NCI-H1092 treated with DMSO at 0.1 percent for 48 hours (cell line): ENCODE results near the gene OR2AJ1.
"Not testable (repeated sequence)": the region's sequence is repeated elsewhere in the genome, so short reads cannot be mapped to it uniquely, and the experiment has no call there.

ENCODE experiments used
- DNase-seq: peaks from one replicate; lab custom pipeline; 2025; lab: John Stamatoyannopoulos, UW

OR2AJ1 gene, protein sequence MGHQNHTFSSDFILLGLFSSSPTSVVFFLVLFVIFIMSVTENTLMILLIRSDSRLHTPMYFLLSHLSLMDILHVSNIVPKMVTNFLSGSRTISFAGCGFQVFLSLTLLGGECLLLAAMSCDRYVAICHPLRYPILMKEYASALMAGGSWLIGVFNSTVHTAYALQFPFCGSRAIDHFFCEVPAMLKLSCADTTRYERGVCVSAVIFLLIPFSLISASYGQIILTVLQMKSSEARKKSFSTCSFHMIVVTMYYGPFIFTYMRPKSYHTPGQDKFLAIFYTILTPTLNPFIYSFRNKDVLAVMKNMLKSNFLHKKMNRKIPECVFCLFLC

DNA sequence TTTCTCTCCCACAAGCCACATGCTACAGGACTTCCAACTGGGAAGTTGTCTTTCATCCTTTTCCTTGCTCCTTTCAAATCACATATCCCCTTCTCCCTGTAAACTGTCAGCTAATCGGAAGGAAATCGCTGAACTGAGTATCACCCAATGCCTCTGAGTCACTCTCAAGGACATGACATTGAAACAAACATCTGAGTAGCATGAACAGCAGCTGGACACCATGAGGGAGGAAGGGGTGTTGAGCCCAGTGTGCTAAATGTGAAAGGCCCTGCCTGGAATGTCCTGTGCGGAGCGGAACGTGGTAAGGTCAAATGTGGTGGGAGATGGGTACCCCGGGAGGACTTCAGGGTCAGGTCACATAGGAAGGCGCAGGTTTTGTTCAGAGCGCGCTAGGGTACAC, at the start of gene OR2AJ1:
TSS of gene OR2AJ1 (plus strand) at position 22 of the 400 bp plus-strand sequence. CDS start 8,880 bp downstream, outside the sequence.
- no peak for DNase-seq

DNA sequence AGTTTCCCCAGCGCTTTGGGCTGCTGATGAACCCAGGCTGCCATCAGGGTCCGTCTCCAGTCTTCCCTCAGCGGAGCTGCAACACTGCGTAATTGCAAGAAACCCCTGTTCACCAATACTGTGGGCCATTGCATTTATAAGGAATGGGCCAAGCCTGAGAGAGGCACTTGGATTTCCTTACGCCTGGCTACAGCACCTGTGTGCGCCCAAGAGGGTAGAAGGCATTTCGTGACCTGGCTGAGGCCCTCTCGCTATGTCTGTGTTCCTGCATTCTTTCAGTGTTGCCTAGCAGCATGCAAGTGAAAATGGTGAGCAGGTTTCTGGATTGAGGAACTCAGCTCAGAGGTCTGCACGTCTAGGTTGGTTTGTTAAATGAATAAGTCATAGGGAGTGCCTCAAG, 41.3 kb upstream of the OR2AJ1 start:
- DNase-seq, result no peak

DNA sequence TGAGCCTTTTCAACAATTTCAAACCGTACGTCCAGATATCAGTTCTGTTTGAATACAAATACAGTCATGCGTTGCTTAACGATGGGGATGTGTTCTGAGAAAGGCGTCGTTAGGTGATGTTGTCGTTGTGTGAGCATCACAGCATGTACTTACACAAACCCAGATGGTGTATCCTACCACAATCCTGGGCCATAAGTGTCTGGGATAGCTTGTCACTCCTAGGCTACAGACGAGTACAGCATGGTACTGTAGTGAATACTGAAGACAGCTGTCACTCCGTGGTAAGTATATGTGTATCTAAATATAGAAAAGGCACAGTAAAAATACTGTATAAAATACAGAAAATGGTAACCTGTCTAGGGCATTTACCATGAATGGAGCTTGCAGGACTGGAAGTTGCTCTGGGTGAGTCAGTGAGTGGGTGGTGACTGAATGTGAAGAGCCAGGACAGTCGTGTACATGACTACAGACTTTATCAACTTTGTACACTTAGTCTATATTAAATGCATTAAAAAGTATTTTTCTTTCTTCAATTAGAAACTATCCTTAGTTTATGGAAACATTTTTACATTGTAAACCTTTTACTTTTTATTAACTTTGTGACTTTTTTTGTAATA, 39.8 kb upstream of the OR2AJ1 start:
- DNase-seq, result no peak

DNA sequence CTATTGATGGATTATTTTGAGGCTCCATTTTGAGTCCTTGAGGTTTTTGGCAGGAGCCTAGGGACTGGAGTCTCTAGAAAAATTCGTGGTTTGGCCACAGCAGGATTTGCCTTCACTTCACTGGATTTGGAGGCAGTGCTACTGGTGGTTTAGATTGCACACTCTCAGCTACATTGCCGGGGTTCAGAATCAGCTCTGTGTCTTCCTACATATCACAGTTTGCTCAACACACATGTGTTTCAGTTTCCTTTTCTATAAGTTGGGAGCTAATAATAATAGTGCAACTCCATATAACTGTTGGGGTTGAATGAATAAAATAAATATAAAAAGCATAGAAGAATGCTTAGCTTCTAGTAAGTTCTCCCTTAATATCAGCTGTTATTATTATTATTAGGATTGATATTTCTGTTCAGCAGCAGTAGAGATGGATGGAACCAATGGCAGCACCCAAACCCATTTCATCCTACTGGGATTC, 29.5 kb upstream of the OR2AJ1 start, which contains the start of gene OR2W3:
TSS of gene OR2W3 (plus strand) at position 425 of the 475 bp plus-strand sequence. CDS start at position 425, 0 bp downstream.
- DNase-seq, result no peak

DNA sequence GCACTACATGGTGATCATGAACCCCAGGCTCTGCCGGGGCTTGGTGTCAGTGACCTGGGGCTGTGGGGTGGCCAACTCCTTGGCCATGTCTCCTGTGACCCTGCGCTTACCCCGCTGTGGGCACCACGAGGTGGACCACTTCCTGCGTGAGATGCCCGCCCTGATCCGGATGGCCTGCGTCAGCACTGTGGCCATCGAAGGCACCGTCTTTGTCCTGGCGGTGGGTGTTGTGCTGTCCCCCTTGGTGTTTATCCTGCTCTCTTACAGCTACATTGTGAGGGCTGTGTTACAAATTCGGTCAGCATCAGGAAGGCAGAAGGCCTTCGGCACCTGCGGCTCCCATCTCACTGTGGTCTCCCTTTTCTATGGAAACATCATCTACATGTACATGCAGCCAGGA, 28.7 kb upstream of the OR2AJ1 start:
- DNase-seq, result no peak

DNA sequence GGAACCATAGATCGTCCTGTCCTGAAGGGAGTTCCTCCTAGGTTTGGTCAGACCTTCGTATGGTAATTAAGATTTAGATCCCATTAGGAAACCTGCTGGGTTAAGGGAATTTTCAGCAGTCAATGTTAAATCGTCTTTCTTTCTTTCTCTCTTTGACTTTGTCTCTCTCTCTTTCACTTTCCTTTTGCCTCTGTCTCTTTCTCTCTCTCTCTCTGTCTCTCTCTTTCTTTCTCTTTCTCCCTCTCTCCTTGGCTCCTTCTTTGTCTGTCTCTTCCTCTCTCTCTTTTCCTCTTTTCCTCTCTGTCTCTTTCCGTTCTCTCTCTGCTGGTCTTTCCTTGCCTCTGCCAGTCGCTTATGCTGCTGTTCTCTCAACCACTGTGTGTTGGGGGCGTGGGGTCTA, 20.6 kb upstream of the OR2AJ1 start:
- no peak for DNase-seq

DNA sequence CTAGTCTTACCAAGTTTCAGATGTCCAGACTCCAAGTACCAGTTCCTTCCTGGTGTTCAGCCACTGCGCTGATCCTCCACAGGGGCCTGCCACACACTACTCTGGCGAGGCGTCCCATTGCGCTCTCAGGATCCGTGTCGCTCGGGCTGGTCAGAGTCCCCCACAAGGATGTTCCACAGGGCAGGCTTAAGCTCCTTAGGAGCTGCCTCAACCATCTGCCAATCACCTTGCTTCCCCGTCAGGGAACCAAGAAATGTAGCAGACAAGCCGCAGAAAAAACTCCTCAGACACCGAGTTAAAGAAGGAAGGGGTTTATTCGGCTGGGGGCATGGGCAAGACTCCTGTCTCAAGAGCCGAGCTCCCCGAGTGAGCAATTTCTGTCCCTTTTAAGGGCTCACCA, 19.5 kb upstream of the OR2AJ1 start:
- DNase-seq, result no peak

DNA sequence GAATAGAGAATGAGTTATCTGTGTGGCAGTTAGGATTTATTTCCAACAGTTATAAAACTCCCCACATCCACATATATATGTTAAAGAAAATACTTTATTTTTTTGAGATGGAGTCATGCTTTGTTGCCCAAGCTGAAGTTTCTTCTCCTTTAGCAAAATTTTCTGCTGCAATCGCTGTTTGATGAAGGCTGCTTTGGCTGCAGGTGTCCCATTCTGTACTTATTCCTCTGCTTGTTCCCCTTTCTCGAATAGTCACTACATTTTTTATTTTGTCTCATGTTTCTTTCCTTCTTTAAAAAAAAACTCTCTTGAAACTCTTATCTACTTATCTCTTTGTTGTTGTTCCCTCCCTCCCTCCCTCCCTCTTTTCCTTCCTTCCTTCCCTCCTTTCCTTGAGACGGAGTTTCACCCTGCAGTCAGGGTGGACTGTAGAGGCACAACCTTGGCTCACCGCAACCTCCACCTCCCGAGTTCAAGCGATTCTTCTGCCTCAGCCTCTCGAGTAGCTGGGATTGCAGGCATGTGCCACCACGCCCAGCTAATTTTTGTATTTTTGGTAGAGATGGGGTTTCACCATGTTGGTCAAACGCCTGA, 18.7 kb upstream of the OR2AJ1 start:
- DNase-seq, result no peak

DNA sequence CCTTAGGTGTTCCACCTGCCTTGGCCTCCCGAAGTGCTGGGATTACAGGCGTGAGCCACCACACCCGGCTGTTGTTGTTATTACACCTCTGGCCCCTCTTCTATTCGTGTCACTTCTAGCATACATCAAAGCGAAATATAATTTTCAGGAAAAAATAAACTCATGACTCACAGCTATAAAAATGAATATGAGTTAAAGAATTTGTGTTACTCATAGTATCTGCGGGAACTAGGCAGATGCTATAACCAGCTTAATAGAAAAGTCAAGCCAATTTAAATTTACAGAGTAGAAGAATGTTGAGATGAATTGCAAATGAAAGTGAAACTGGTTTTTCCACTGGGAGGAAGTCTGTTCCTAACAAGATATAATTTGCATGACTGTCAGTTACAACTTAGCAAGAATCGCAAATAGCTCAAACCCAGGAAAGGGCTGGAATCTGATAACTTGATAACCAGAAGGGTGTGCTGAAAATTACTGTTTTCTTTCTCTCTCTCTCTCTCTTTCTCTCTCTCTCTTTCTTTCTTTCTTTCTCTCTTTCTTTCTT, 18.1 kb upstream of the OR2AJ1 start:
- no peak for DNase-seq

DNA sequence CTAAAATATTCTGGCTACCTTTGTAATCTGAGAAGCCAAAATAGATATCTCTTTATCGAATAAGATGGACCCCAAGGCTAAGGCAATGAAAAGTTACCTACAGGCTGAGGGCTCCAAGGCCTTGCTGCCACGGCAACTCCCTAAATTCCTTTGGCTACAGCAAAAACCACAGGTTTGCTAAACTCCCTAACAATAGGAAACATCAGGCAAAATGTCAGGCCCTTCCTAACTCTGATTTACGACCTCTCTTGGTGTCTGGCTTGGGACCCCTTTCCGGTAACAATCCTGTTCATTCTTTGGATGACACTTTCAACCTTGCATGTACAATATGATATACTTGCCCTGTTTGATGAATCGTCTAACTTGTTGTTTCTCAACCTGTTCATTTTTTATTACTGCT, 15.9 kb upstream of the OR2AJ1 start:
- DNase-seq, result no peak

DNA sequence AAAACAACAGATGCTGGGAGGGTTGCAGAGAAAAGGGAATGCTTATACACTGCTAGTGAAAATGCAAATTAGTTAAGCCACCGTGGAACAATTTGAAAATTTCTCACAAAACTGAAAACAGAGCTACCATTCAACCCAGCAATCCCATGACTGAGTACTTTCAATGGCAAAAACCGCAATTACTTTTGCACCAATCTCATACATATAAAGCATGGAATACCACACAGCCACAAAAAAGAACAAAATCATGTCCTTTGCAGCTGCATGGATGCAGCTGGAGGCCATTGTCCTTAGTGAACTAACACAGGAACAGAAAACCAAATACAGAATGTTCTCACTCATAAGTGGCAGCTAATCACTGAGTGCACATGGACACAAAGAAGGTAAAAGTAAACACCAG, 10.9 kb upstream of the OR2AJ1 start:
- DNase-seq, result no peak

DNA sequence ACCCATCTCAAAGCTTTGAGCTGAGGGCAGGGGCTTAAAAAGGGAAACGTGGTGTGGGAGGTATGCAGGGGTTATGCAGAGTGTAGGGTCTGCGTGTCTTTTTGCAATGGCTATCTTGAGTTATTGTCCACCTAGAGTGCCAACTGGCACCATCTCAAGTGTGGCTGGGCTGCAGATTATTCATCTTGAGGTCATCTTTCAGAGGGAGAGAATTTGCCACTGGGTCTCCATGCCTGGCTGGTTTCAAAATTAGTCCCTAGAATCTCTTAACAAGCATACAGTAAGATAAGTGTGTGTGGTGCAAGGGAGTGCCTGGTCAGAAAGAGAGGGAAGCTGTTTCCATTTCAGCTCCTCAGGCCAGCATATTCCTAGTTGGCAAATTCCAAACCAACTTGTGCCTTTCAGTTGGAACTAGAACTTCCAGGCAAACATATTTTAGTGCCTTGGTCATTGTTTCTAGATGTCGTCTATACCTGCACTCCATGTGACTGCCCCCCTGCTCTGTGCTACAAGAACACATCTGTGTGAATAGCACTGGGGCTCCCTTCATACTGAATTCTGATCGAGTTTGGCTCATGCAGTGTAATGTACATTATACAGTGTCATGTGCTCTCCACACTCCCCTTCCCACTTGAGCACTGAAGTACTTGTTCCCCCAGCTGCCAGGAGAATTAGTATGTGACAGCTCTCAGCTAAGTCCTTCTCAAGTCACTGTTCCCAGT, 9.6 kb upstream of the OR2AJ1 start:
- no peak for DNase-seq

DNA sequence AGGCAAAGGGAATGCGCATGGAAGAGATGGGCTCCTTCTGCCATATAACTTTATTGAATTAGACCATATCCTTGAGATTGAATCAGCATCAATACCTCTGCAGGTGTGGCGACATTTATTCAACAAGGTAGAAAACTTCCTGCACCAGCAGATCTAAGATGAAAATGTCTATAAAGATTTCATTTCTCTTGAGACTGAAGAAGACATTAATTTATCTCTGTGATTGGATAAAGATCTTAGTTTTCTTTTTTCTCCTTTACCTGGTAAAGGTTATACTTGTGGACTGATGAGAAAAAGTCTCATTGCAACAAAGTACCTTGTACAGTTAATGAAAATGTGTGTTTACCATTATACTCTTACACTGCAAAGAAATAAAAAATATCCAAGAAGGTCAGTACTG, 4.7 kb upstream of the OR2AJ1 start, which contains the start of gene OR2T8:
TSS of gene OR2T8 (plus strand) at position 301 of the 400 bp plus-strand sequence. CDS start 766 bp downstream, outside the sequence.
- no peak for DNase-seq

DNA sequence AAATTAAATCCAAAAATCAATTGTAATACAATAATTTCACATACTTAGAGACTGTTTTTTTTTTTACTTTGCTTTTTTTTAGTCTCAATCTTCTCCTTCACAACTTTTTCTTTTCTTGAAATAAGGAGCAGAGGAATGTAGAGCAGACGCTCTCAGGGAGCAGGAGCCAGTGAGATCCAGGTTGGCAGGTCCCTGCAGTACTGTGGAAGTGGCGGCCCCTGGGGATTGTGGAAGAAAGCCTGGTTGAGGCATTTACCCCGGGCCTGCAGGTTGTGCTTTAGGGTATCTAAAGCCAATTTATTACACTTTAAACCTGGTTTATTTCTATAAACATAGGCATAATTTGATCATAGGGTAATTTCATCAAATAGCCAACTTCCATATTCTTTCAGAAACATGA, 748 bp upstream of the OR2AJ1 start:
- no peak for DNase-seq

DNA sequence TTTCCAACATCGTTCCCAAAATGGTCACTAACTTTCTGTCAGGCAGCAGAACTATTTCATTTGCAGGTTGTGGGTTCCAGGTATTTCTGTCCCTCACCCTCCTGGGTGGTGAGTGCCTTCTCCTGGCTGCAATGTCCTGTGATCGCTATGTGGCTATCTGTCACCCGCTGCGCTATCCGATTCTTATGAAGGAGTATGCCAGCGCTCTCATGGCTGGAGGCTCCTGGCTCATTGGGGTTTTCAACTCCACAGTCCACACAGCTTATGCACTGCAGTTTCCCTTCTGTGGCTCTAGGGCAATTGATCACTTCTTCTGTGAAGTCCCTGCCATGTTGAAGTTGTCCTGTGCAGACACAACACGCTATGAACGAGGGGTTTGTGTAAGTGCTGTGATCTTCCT, 9.3 kb downstream of the OR2AJ1 start:
- DNase-seq, result no peak

DNA sequence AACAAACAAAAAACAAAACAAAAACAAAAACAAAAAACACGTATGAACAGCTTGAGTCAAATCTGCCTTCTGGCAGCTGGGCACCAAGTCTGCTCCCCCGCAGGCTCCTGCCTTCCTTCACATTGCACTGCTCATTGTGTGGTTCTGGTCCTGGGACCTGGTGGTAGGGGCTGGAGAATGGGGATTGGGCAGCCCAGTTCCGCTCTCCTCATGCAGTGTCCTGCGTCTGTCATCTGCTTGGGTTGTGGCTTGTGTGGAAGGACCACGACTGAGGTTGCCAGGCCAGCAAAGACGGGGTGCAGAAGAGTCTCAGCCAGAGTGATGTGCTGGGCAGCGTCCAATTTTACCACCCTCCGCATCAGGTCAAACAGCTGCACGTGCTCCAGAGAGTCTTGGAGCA, 11.1 kb downstream of the OR2AJ1 start:
- no peak for DNase-seq

DNA sequence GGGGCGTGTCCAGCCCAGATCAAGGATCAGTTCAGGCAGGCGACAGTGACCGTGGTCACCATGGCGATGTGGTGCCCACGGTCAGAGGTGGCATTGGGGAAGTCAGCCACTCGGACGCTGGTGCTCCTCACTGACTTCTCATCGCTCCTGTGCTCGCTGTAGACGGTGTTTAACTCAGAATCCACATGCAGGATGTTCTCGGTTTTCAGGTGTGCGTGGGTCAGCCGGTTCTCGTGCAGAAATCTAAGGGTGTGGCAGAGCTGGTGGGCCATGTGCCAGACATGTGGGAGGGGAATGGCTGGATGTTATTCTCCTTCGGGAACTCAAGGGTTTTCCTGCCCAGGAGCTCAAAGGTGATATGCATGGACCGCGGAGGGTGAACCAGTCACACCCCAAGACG, 11.7 kb downstream of the OR2AJ1 start:
- no peak for DNase-seq

DNA sequence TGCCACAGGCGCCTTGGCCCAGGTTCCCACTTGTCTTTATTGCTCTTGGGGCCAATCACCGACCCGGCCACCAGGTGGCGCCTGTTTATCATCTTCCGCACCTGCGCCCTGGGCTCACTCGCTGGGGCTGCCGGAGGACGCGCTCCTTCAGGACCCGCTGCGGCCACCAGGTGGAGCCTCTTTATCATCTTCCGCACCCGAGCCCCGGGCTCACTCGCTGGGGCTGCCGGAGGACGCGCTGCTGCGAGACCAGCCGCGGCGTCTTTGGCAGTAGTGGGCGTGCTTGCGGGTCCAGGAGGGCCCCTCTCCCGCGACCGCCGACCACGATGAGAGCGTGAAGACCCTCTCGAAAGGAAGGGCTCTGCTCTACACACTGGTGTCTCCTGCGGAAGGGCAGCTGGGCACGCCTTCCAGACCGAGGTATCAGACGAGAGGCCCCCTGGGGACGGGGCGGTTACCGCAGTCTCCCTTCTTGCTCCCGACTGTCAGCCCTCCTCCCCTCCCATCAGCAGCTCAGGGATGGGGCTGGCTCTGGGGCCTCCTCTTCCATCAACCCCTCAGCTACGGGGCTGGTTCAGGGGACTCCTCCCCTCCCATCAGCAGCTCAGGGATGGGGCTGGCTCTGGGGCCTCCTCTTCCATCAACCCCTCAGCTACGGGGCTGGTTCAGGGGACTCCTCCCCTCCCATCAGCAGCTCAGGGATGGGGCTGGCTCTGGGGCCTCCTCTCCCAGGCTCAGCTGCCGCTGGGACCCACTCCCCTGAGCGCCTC, 12.5 kb downstream of the OR2AJ1 start:
- not testable (repeated sequence) for DNase-seq

DNA sequence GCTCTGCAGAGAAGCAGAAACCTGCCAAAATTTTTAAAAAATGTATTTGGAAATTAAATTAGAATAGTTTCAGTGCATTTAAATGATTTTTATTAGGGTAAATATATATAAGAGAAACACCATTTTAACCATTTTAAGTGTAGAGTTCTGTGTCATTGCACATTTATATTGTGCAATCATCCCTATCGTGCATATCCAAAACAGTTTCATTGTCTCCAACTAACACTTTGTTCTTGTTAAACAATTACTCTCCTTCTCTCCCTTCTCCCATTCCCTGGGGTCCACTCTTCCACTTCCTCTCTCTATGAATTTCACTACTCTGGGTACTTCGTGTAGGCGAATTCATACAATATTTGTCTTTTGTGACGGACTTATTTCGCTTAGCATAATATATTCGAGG, 17.9 kb downstream of the OR2AJ1 start:
- DNase-seq, result no peak

DNA sequence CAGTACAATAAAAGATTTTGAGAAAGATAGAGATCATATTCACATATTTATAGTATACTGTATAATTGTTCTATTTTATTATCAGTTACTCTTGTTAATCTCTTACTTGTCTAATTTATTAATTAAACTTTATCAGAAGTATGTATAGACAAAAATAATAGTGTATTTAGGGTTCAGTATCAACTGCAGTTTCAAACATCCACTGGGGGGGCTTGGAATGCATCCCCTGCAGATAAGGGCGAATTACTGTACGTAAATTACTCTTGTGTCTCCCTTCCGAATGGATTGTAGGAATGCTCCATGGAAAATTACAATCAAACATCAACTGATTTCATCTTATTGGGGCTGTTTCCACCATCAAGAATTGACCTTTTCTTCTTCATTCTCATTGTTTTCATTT, 23.9 kb downstream of the OR2AJ1 start, which contains the start of gene OR2L8:
TSS of gene OR2L8 (plus strand) at position 301 of the 400 bp plus-strand sequence. CDS start at position 301, 0 bp downstream.
- no peak for DNase-seq

DNA sequence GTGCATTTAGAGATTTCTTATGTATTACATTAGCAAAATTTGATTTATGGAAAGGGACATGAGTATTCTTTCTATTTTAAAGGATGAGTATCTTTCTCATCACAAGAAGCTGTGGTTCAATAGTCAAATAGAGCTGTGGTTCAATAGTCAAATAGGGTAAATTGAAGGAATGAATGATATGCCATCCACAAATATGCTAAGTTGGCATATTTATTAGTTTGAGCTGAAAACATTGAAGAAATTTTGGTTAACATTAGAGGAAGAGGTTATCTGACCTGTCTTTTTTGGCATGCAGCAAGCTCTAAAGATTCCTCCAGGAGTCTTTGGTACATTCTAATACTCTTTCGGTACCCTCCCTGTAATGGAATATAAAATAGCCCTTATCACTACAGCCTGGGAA, 28.7 kb downstream of the OR2AJ1 start:
- DNase-seq, result no peak
